Osteocyte (in vitro differentiated cells): ENCODE results near the gene MLLT3. TPM values are rescaled to one million over a fixed set of nuclear protein-coding genes. Genes with fewer than 3 reads are reported as not detected.

Experiments used
- DNase-seq: peaks from one replicate; pipeline ENCODE4 v3.0.0; 2021; ENCODE audit warnings: mixed read lengths; ENCODE audit not compliant: unreplicated experiment; ENCODE audit errors: extremely low spot score
- H3K27ac Mint-ChIP-seq: one replicate; pipeline ENCODE4 v1.8.0; 2021; ENCODE audit warnings: mild to moderate bottlenecking, mixed read lengths; ENCODE audit not compliant: unreplicated experiment
- H3K27me3 Mint-ChIP-seq: one replicate; pipeline ENCODE4 v1.8.0; 2021; ENCODE audit warnings: mixed read lengths; ENCODE audit not compliant: unreplicated experiment
- H3K36me3 Mint-ChIP-seq: one replicate; pipeline ENCODE4 v1.8.0; 2021; ENCODE audit warnings: mixed read lengths; ENCODE audit not compliant: unreplicated experiment
- H3K4me1 Mint-ChIP-seq: one replicate; pipeline ENCODE4 v1.8.0; 2021; ENCODE audit warnings: mixed read lengths; ENCODE audit not compliant: unreplicated experiment
- H3K4me3 Mint-ChIP-seq: one replicate; pipeline ENCODE4 v1.8.0; 2021; ENCODE audit warnings: mild to moderate bottlenecking, moderate library complexity, mixed read lengths; ENCODE audit not compliant: unreplicated experiment
- H3K9me3 Mint-ChIP-seq: one replicate; pipeline ENCODE4 v1.8.0; 2021; ENCODE audit warnings: mixed read lengths; ENCODE audit not compliant: unreplicated experiment
- total RNA-seq: library from RNA; stranded (reverse); gene quantifications from 2 replicates; pipeline ENCODE4 v1.2.1, GENCODE V29; 2021
- TF ChIP-seq, protein P1 (sequence below): fragments of 200-600 bp; sonication (generic); IDR thresholded peaks from 2 replicates; pipeline ENCODE4 v1.5.0; 2021; ENCODE audit warnings: antibody characterized with exemption, mild to moderate bottlenecking, moderate library complexity

Gene MLLT3
- total RNA-seq, 1 donor from 2014 or later: 19.5 TPM

GRCh38 chr9:20642045-20642444 is 19.7 kb upstream of the MLLT3 start:
- Mint-ChIP-seq H3K4me3 (no peak overlapping the region), H3K27me3 (peaks cover 4% of the 10 kb centered on the region), H3K9me3 (no peaks in the 10 kb centered on the region), H3K4me1 (peaks cover 19% of the 10 kb centered on the region), H3K27ac (no peak overlapping the region), H3K36me3 (no peaks in the 10 kb centered on the region)
- TF ChIP-seq, protein P1, sequence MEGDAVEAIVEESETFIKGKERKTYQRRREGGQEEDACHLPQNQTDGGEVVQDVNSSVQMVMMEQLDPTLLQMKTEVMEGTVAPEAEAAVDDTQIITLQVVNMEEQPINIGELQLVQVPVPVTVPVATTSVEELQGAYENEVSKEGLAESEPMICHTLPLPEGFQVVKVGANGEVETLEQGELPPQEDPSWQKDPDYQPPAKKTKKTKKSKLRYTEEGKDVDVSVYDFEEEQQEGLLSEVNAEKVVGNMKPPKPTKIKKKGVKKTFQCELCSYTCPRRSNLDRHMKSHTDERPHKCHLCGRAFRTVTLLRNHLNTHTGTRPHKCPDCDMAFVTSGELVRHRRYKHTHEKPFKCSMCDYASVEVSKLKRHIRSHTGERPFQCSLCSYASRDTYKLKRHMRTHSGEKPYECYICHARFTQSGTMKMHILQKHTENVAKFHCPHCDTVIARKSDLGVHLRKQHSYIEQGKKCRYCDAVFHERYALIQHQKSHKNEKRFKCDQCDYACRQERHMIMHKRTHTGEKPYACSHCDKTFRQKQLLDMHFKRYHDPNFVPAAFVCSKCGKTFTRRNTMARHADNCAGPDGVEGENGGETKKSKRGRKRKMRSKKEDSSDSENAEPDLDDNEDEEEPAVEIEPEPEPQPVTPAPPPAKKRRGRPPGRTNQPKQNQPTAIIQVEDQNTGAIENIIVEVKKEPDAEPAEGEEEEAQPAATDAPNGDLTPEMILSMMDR: no peak
- DNase-seq: no peak

DNA sequence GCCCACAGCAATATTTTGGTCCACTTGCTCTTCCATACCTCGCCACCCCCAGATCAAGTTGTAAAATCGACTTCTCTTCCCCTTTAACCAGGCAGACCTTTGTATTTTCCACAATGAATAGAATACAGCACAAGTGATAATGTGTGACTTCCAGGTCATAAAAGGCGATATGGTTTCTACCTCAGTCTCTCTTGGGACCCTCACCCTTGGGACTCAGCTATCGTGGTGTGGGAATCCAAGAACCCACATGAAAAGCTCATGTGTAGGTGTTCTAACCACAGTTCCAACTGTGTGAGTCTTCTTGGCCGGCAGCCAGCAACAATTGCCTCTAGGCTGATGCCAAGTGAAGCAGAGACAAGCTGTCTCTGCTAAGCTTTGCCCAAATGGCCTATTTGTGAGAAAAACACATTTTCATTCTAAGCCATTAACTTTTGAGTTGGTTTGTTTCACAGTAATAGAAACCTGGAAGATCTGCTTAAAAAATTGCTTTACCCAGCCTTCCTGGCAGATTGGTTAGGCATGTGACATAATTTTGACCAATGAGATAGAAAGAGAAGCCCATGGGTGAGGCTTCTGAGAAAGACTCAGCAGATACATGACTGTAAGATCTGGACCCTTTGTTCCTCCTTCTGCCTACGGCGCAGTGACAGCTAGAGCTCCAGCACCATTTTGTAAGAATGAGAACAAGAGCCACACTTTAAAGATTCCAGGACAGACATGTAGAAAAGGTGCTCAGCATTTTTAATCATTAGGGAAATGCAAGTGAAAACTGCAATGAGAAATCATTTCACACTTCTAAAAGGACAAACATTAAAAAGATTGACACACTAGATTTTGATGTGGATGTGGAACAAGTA is 18.3 kb upstream of the MLLT3 start:
- no peak overlapping the region for H3K4me3 Mint-ChIP-seq
- no peaks in the 10 kb centered on the region for H3K36me3 Mint-ChIP-seq
- DNase-seq: no peak
- H3K27ac Mint-ChIP-seq: no peak overlapping the region
- H3K9me3 Mint-ChIP-seq: no peaks in the 10 kb centered on the region
- no peaks in the 10 kb centered on the region for H3K27me3 Mint-ChIP-seq
- TF ChIP-seq, protein P1: no peak
- peaks cover 32% of the 10 kb centered on the region for H3K4me1 Mint-ChIP-seq

GRCh38 chr9:20636888-20637440 is 14.7 kb upstream of the MLLT3 start:
- Mint-ChIP-seq H3K4me1 (peaks cover 36% of the 10 kb centered on the region), H3K4me3 (no peak overlapping the region), H3K36me3 (no peaks in the 10 kb centered on the region), H3K27me3 (no peaks in the 10 kb centered on the region), H3K27ac (no peak overlapping the region), H3K9me3 (no peaks in the 10 kb centered on the region)
- TF ChIP-seq, protein P1: no peak
- no peak for DNase-seq

- no peak for DNase-seq
- H3K9me3 Mint-ChIP-seq: no peaks in the 10 kb centered on the region
- TF ChIP-seq, protein P1: no peak
- no peak overlapping the region for H3K4me3 Mint-ChIP-seq
- H3K4me1 Mint-ChIP-seq: peaks cover 29% of the 10 kb centered on the region
- no peaks in the 10 kb centered on the region for H3K36me3 Mint-ChIP-seq
- H3K27ac Mint-ChIP-seq: no peak overlapping the region
- H3K27me3 Mint-ChIP-seq: peaks cover 2% of the 10 kb centered on the region
Measured at GRCh38 chr9:20634895-20635294, 12.6 kb upstream of the MLLT3 start.

DNA sequence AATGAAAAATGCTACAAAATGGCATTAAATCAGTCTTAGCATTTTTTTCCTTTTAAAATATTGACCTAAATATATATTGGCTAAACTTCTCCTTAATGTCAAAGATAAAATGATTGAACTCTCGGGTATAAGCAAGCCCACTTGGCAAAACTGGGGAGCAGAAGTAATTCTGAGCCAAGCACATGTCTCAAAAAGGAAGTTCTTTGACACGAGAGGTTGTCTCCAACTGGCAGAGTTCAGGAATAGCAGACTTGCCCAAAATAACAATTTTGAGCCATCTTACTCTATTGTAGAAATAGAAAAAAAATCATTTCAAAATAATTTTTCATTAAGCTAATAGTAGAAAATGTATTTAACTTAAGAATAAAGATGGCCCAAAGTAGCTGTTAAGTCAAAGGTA is 10.4 kb upstream of the MLLT3 start:
- no peaks in the 10 kb centered on the region for H3K36me3 Mint-ChIP-seq
- H3K27me3 Mint-ChIP-seq: peaks cover 2% of the 10 kb centered on the region
- H3K4me1 Mint-ChIP-seq: peaks cover 22% of the 10 kb centered on the region
- no peak overlapping the region for H3K4me3 Mint-ChIP-seq
- TF ChIP-seq, protein P1: no peak
- no peak for DNase-seq
- no peaks in the 10 kb centered on the region for H3K9me3 Mint-ChIP-seq
- no peak overlapping the region for H3K27ac Mint-ChIP-seq
